NCI-H1048 (cell line): ENCODE results near the gene ADAMTS14.
"Not testable (repeated sequence)": the region's sequence is repeated elsewhere in the genome, so short reads cannot be mapped to it uniquely, and the experiment has no call there.

Experiments used
- DNase-seq: peaks from one replicate; lab custom pipeline; 2025; lab: John Stamatoyannopoulos, UW

ADAMTS14 gene

GRCh38 chr10:70656489-70656888 lies 15.8 kb upstream of the ADAMTS14 start:
- DNase-seq: no peak

GRCh38 chr10:70657041-70657440 lies 15.3 kb upstream of the ADAMTS14 start:
- no peak for DNase-seq

- DNase-seq: no peak
These were observed 13.6 kb upstream of the ADAMTS14 start for GRCh38 chr10:70658582-70659136.

GRCh38 chr10:70659306-70659705 lies 13.0 kb upstream of the ADAMTS14 start:
- no peak for DNase-seq

- DNase-seq: no peak
These were observed 11.6 kb upstream of the ADAMTS14 start for GRCh38 chr10:70660722-70661121.

- no peak for DNase-seq
These were observed 10.5 kb upstream of the ADAMTS14 start for GRCh38 chr10:70661623-70662361.

GRCh38 chr10:70662362-70663220 lies 9.7 kb upstream of the ADAMTS14 start:
- DNase-seq: no peak

- not testable (repeated sequence) for DNase-seq
These were observed 8.6 kb upstream of the ADAMTS14 start for GRCh38 chr10:70663458-70664409.

GRCh38 chr10:70664702-70665195 lies 7.6 kb upstream of the ADAMTS14 start:
- no peak for DNase-seq

- DNase-seq: no peak
These were observed 5.1 kb upstream of the ADAMTS14 start for GRCh38 chr10:70666960-70667798.

GRCh38 chr10:70667818-70668217 lies 4.5 kb upstream of the ADAMTS14 start:
- DNase-seq: not testable (repeated sequence)

- DNase-seq: no peak
These were observed 3.8 kb upstream of the ADAMTS14 start for GRCh38 chr10:70668454-70668970.

GRCh38 chr10:70669015-70669414 lies 3.3 kb upstream of the ADAMTS14 start:
- no peak for DNase-seq

- DNase-seq: no peak
These were observed 2.5 kb upstream of the ADAMTS14 start for GRCh38 chr10:70669732-70670317.

- no peak for DNase-seq
These were observed 614 bp upstream of the ADAMTS14 start for GRCh38 chr10:70671619-70672164.

GRCh38 chr10:70673043-70673928 lies 980 bp downstream of the ADAMTS14 start:
- DNase-seq: no peak

- DNase-seq: no peak
These were observed 1.7 kb downstream of the ADAMTS14 start for GRCh38 chr10:70673929-70674559.
